ENCODE measurements around the gene NRG3.

- TF ChIP-seq CTCF (IDR thresholded peaks at IDR 0.05) (no peak), POLR2A (IDR thresholded peaks at IDR 0.05; ENCODE audit: low read depth) (no peak), POLR2AphosphoS5 (IDR thresholded peaks at IDR 0.05) (no peak)
Observed at GRCh38 chr10:82452046-82452445, 577.1 kb downstream of the NRG3 start.

All from esophagus muscularis mucosa (tissue), 3 donors.